Thymus (tissue), 11 donors: ENCODE results near the gene CFAP47. TPM values are rescaled to one million over a fixed set of nuclear protein-coding genes. Genes with fewer than 3 reads are reported as not detected.

Source experiments
- DNase-seq, 9 donors: peaks; one replicate each; pipeline ENCODE4 v3.0.0-alpha.2; 2013; ENCODE audit warnings: low spot score in 9 of 9, low read depth in 6 of 9, missing footprints in 1 of 9
- H3K27ac ChIP-seq, 2 donors: one replicate each; pipeline ENCODE4 v1.5.1; 2013; ENCODE audit warnings: control low read depth in 1 of 2, low read depth in 1 of 2, low read length in 1 of 2, mild to moderate bottlenecking in 1 of 2, moderate library complexity in 1 of 2
- H3K27me3 ChIP-seq, 2 donors: one replicate each; pipeline ENCODE4 v1.5.1; 2013; ENCODE audit warnings: low read length in 1 of 2; ENCODE audit not compliant: control insufficient read depth in 2 of 2, insufficient read depth in 1 of 2
- H3K36me3 ChIP-seq, 2 donors: one replicate each; pipeline ENCODE4 v1.5.1; 2013; ENCODE audit warnings: low read length in 1 of 2, mild to moderate bottlenecking in 1 of 2, moderate library complexity in 1 of 2; ENCODE audit not compliant: control insufficient read depth in 2 of 2, insufficient read depth in 2 of 2
- H3K4me1 ChIP-seq, 2 donors: one replicate each; pipeline ENCODE4 v1.5.1; 2013; ENCODE audit warnings: low read length in 2 of 2; ENCODE audit not compliant: control insufficient read depth in 2 of 2, insufficient read depth in 2 of 2
- H3K4me3 ChIP-seq, 2 donors: one replicate each; pipeline ENCODE4 v1.5.1; 2013; ENCODE audit warnings: low read length in 2 of 2, control low read depth in 1 of 2, mild to moderate bottlenecking in 1 of 2
- H3K9me3 ChIP-seq, 2 donors: one replicate each; pipeline ENCODE4 v1.5.1; 2013; ENCODE audit warnings: low read length in 1 of 2, mild to moderate bottlenecking in 1 of 2; ENCODE audit not compliant: control insufficient read depth in 2 of 2, insufficient read depth in 1 of 2
- WGBS: extraction: QIAGEN DNeasy Blood & Tissue Kit; methylation state at CpG from one replicate; pipeline ENCODE4 v1.1.7; 2013; 5-methylcytosine and 5-hydroxymethylcytosine counted together
- polyA plus RNA-seq: library from polyadenylated mRNA; stranded (reverse); fragments of 200-250 nt; gene quantifications from one replicate; pipeline ENCODE4 v1.2.3, GENCODE V29; 2013
- total RNA-seq: library from RNA; stranded (reverse); fragments of 120-200 nt; gene quantifications from one replicate; pipeline ENCODE4 v1.2.4, GENCODE V29; 2013
- donor health status: healthy.

The CFAP47 gene
- total and polyA plus RNA-seq, 2 donors: 0.05 TPM

- Histone ChIP-seq H3K4me1 (no peaks in the 10 kb centered on the region), H3K9me3 (no peaks in the 10 kb centered on the region), H3K27ac (no peak overlapping the region), H3K27me3 (no peaks in the 10 kb centered on the region), H3K36me3 (no peaks in the 10 kb centered on the region), H3K4me3 (no peak overlapping the region)
- DNase-seq: no peak
- WGBS: 95% methylated on average over 2 of the region's 2 CpGs
Observed at GRCh38 chrX:36414056-36414455, 494.5 kb downstream of the CFAP47 start.

- no peak overlapping the region for H3K4me3 ChIP-seq
- H3K4me1 ChIP-seq: no peaks in the 10 kb centered on the region
- H3K27ac ChIP-seq: no peak overlapping the region
- no peaks in the 10 kb centered on the region for H3K36me3 ChIP-seq
- no peaks in the 10 kb centered on the region for H3K9me3 ChIP-seq
- H3K27me3 ChIP-seq: no peaks in the 10 kb centered on the region
- DNase-seq: no peak
- 100% methylated on average over 1 of the region's 1 CpG for WGBS
Observed at GRCh38 chrX:36422368-36422767, 502.8 kb downstream of the CFAP47 start.

- Histone ChIP-seq H3K9me3 (no peaks in the 10 kb centered on the region), H3K4me1 (no peaks in the 10 kb centered on the region), H3K4me3 (no peak overlapping the region), H3K27me3 (no peaks in the 10 kb centered on the region), H3K36me3 (no peaks in the 10 kb centered on the region), H3K27ac (no peak overlapping the region)
- DNase-seq: no peak
- WGBS: 90% methylated on average over 3 of the region's 3 CpGs
Observed at GRCh38 chrX:36431819-36432218, 512.3 kb downstream of the CFAP47 start.

GRCh38 chrX:36434522-36434921, 515.0 kb downstream of the CFAP47 start:
- 94% methylated on average over 1 of the region's 1 CpG for WGBS
- no peak for DNase-seq
- Histone ChIP-seq H3K4me1 (no peaks in the 10 kb centered on the region), H3K4me3 (no peak overlapping the region), H3K36me3 (no peaks in the 10 kb centered on the region), H3K27ac (no peak overlapping the region), H3K27me3 (no peaks in the 10 kb centered on the region), H3K9me3 (no peaks in the 10 kb centered on the region)

Other genes starting within 250 kb of the CFAP47 start
- not detected for gene MAGEB16, start 121.4 kb upstream of the CFAP47 start, total RNA-seq
- gene MAGEB16, start 121.4 kb upstream of the CFAP47 start, polyA plus RNA-seq: not detected